HG02763 (cell line): ENCODE results near the gene ZFYVE26.

Experiments
- ATAC-seq: cut with Tn5 transposase; IDR thresholded peaks from one replicate; pipeline ENCODE4 v1.9.1; 2021; ENCODE audit warnings: mild to moderate bottlenecking, moderate library complexity; ENCODE audit not compliant: unreplicated experiment

Gene ZFYVE26

DNA sequence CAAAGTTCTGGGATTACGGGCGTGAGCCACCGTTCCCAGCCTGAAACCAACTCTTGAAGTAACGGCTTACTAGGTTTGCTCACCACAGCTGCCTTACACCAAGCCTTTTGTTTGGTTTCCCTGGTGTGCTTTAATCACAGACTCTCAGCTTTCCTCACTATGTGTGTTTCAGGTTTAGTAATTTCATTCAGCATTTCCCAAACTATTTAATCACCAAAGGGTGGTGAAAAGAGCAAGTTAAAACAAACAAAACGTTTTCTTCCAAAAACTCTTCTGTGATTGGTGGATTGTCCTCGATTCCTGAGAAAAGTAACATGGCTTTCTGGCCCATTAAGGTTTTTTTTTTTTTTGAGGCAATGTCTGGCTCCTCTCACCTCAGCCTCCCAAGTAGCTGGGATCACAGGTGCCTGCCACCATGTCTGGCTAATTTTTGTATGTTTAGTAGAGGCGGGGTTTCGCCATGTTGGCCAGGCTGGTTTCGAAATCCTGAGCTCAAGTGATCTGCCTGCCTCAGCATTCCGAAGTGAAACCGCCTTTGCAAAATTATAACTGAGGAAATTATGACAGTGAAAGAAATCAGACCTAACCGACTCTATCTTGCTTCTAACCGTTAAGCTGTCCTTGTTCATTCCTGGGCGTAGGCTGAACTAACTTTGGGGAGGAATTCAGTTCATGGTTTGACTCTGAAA, 1.5 kb upstream of the ZFYVE26 start:
- ATAC-seq = no peak

DNA sequence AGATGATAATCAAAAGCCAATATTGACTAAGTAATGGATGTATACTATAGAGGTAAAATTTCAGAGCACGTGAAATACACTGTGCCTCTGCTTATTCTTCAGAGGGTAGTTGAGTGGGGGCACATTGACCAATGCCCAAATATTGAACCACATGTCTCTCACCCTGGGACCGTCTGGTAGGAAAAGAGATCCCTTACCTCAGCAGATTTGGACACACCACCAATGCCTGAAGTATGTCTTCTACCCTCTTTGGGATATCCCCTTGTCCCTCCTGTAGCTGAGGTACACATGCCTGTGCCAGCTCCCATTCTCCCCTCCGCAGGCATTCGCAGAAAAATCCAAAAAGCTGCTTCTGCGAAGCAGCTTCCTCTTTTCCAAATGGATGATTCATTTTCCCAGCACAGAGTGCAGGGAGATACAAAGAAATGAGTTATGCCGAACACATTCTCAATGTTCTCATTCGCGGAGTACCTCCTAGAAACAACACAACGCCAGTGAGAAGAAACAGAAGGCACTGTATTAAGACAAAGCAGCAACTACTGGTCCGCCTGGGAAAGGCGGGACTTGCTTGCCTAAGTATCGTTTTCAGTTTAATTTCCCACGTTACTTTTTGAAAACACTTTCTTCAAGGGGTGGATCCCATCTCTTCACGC, 691 bp downstream of the ZFYVE26 start:
- no peak for ATAC-seq

DNA sequence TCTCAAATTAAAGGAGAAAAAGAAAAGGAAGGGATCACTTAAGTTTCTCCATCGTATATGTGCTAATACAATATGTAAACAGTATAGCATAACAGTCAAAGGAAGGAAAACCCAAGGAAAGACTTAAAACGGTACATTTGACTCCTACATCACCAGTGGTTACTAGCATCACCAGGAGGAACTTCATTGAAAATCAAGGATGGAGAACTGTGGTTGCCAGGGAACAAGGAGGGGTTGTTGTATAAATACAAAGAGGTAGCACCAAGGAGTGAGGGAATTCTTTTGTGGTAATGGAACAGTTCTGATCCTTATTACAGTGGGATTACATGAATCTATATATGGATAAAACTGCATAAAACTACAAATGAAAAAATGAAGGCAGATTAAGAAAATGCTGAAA, 1.6 kb downstream of the ZFYVE26 start:
- ATAC-seq = no peak

DNA sequence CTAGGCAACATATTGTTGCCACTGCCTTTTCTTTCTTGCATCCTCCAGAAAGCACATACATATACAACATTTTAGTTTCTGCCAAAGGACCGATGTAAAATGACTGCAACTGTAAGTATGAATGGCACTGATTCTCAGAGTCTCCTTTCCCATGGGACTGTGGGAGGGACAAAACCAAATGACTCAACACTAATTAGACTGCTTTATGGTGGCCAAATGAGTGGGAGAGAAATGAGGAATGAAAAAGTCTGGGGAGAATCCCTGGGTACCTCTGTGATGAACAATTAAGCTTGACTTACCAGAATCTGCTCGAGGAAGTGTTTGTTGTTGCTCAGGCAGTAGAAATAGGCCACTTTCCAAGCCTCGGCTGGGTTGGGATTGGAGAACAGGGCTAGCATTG, 10.1 kb downstream of the ZFYVE26 start:
- no peak for ATAC-seq

DNA sequence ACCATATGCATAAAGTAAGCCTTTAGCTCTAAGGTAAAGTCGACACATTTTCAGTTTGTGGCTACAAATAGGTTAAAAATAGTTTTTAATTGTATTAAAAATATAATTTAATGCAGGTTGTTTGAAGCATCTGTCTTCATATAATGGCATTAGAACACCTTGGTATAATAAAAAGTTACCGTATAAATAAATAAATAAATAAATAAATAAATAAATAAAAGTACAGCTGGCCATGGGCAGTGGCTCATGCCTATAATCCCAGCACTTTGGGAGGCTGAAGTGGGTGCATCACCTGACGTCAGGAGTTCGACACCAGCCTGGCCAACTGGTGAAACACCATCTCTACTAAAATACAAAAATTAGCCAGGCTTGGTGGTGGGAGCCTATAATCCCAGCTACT, 15.6 kb downstream of the ZFYVE26 start:
- ATAC-seq = no peak

DNA sequence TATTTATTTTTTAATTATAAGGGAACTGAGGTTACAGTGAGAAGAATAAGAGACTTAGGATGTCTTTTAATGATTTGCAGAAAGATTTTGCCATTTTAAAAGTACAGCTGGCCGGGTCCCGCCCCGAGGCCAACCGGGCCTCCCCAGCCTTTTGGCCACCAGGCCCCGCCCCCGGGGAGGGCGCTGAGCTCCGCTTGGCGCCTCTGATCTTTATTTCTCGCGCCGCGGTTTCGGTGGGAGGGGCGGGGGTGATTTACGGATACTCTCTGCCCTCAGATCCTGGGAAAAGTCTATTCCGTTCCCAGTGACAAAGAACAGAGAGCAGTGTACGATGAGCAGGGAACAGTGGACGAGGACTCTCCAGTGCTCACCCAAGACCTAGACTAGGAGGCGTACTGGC, 17.7 kb downstream of the ZFYVE26 start:
- no peak for ATAC-seq

DNA sequence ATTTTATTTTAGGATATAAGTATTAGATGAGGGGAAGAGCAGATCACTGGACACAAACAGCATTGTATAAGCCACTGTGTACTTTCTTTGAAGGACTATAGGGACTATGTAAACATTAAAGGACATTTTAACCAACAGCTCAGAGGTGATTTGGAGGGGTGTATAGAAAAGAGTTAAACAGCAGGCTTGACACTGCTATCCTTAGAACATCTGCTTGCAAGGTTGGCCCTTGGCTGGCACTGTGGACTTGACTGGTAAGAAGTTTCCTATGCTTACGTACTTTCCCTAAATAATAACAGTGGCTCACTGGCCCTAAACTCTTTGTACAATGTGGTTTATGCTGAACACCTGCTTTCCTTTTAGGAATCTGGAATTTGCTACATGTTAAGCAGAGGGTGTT, 28.7 kb downstream of the ZFYVE26 start:
- ATAC-seq = no peak

DNA sequence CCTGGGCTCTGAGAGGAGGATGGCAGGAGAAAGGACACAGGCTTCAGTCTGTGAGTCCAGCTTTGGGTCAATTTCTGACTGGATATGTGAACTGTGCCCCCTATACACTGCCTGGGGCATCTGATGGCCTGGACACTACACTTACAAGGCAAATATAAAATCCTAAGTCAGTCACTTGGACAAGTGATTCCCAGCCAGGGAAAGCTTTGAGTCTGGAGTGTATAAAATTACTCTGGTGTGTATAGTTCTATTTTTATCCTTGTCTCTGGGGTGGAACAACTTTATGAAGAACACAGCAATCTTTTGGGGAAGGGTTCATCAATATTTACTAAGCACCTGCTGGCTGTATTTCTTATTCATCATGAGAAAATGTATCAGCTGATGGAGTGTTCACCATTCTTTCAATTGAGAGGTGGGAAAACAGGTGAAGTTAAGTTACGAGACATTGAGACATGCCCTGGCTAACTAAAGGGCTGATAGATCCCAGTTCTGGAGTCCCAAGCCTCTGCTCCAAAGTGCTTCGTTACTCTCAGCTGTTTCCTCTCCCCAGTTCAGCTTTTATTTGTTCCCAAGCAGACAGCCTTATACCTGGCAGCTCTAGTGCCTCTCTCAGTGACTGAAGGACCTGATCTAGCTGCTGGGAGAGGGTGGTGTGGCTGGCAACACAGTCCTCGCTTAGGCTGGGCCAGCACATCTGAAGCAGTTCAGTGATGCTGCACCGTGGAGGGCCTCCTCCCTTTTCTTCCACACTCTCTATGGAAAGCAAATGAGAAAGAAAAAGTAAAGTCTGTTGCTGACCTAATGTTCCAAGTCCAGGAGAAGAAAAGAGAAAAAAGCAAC, 30.9 kb downstream of the ZFYVE26 start:
- no peak for ATAC-seq

DNA sequence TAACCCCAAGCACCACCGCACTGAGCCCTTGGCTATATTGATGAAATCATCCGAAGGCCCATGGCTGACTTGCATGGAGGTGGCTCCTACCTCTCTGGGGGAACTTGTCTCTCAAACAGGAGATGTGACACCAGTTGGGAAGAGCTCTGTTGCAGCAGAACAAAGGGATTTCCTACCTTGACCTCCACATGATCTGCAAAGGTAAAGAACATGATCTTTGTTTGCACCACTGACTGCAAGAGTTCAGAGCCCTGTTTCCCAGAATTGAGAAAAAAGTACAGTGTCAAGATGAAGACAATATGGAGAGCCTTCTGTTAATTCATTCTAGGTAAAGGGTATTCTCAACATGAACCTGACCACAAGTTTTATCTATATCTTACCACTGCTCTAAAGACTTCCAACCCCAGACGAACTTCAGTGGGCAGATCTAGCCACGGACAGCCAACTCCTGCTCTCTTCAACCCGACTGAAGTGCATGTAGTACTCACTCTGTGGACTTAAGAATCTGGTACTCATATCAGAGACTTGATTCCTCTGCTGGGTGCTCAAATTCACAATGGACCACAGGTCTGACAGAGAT, 32.1 kb downstream of the ZFYVE26 start:
- ATAC-seq = no peak

DNA sequence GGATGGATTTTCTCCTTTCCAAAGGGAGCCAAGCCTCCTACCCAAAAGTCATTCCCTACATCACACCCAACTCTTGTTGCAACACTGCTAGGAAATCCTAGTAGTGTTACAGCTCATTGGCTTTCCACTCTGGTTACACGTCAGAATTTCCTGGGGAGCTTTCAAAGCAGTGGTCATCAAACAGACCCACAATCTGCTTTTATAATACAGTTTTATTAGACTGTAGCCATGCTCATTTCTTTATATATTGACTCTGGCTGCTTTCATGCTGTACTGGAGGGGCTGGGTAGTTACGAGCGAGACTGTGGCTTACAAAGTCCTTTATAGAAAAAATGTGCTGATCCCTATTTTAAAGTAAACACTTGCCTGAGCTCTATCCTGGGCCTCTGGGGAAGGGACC, 34.3 kb downstream of the ZFYVE26 start:
- no peak for ATAC-seq

DNA sequence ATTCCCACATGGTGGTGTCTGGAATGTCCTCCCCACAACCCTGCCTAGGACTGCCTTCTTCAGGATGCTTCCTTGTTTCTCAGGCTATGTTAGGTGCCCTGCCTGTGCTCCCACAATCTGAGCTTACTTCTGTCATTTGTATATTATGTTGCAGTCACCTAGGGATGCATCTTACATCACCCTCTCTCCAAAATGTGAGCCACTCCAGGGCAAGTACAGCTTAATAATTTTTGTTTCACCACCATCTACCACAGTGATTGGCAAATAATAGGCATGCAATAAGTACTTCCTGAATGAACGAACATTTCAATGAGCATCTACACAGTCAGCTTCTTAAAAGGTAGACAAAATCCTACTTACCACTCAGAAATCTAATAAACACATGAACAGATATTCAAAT, 37.6 kb downstream of the ZFYVE26 start:
- no peak for ATAC-seq

DNA sequence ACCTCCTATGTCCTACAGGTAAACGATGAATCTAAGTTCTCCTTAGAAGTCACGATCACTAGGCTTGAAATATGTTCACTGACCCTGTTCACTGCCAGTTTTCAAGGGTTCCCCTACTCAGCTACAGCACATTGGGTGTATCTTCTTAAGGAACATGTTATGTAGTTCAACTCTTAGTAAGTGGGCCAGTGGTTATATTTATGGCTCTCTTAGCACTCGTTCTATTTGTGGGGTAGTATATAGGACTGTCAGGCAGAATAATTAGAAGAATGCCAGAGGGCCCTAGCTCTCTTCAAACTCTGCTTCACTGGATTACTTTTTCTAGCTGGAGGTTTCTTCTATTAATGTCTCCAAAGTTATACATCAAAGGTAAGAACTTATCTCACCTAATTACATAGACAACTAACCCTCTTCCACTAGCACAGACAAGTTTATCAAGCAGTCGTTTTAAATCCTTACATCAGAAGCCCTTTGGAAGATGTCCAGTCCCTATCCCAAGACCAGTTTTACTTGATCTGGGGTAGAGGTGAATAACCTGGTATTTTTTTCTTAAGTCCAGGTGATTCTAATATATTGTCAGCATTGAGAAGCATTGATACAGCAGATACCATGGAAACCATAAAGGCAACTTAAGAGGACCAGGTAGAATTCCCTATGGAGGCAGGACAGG, 39.6 kb downstream of the ZFYVE26 start:
- ATAC-seq = no peak

DNA sequence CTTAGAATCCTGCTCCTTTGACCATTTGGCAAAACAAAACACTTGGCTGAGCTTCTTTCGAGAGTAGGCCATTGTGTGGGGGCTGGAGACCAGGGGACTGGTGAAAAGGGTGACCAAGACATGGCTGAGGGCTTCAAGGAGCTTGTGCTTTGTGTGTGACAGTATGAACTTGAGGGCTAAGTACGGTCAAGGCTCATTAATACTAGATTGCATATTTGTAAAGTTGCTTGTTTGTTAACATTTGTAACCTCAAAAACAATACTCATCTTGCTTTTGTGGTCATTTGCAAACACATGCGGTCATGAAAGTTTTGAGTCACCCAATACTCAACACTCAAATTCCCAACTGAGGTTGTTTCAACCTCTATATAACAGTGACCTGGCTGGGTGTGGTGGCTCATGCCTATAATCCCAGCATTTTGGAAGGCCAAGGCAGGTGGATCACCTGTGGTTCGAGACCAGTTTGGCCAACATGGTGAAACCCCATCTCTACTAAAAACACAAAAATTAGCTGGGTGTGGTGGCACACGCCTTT, 42.5 kb downstream of the ZFYVE26 start:
- no peak for ATAC-seq

DNA sequence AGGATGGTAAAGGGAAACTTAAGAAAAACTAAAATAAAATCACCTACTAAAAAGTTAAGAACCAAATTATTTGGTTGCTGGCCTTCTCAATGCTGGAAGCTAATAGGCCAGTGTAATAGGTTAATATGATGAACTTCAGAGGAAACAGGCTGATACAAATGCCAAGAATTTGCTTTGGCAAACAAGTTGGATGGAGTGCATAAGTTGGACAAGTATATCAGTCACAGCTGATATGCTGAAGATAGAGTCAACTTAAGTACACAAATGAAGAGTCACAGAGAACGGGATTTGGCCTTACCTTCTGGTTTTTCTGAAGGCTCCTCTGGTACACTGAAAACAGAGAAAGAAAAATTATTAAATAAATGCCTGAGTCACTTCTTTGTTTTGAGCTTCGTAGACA, 48.2 kb downstream of the ZFYVE26 start:
- ATAC-seq = no peak

DNA sequence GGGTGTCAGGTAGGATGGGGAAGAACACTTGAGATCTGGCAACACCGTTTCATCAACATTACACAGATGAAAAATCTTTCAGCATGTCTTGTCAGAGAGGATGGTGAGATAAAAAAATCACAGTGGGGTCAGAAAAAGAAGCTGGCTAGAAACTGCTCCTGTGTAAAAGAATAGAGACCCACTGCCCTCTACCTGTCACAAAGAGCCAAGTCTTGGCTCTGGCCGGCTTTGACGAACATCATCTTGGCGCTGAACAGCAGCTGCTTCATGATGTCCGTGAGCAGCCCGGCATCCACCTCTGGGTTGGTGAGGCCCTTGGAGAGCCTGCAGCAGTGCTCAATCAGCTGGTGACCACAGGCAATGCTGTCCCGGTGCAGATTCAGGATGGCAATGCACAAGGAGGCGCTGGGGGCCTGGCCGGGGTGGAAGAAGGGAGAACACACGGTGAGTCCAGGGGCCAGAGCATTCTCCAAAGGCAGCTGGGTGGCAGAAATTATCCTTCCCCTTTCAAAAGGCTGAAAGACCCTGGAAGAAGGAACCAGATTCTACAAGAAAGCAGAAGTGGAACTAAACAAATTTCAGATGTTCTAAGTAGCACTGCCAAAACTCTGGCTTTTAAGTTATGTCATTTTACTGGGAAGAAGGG, 50.2 kb downstream of the ZFYVE26 start:
- ATAC-seq = no peak

DNA sequence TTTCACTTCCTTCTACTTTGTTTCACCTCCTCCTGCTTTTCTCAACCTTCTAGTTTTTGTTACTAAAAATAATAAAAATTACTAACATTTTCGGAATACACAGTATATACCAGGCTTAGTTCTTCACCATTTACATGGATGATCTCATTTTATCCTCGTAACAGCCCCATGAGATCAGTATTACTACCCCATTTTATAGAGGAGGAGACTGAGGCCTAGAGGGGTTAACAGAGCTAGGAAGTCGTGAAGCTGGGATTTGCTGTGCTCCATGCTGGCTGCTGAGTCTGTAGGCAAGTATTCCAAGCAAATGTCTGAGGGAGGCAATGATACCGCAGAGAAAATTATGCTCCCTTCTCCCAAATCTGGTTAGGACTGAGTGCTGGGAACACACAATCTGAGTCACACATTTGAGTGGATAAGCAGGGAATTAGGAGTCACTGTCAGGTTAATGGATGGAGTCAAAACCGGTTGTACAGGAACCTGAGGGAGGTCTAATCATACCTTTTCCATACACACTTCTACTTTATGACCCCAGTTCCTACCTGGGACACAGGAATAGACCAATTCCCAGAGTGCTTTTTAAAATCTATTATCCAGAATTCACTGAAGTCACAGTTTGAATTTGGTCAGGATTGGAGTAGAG, 51.1 kb downstream of the ZFYVE26 start:
- ATAC-seq = no peak

DNA sequence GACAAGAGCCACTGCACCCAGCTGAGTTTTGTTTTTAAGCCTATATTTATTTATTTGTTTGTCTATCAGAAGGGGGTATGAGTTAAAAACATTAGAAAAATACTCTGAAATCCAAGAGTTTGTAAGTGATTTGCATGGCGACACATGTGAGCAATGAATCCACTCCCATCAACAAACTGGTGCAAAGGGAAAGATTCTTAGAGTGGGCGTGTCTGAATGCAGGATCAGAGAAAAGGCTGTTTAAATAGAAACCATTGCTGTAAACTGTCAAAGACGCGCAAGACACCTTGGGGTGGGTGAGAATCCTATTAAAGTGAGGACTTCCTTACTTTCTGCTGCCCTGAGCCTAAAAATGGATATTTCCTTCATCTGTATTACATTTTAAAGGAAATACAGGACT, 51.9 kb downstream of the ZFYVE26 start:
- no peak for ATAC-seq

DNA sequence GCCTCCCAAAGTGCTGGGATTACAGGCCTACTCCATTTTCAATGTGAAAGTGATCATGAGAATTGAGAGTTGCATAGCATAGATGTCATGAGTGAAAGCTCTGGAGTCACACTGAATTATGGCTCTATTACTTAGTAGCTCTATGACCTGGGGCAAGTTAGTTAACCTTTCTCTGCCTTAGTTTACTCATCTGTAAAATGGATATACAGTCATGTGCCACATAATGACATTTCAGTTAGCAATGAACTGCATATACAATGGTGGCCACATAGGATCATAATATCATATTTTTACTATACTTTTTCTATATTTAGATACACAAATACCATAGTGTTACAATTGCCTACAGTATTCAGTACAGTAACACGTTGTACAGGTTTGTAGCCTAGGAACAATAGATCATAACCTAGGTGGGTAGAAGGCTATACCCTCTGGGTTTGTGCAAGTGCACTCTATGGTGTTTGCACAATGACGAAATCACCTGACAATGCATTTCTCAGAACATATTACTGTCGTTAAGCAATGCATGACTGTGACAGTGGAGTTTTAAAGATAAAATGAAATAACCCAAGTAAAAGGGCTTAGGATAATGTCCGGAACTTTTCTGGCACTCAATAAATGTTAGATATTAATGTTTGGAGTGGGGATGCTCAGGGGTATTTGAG, 53.1 kb downstream of the ZFYVE26 start:
- no peak for ATAC-seq

DNA sequence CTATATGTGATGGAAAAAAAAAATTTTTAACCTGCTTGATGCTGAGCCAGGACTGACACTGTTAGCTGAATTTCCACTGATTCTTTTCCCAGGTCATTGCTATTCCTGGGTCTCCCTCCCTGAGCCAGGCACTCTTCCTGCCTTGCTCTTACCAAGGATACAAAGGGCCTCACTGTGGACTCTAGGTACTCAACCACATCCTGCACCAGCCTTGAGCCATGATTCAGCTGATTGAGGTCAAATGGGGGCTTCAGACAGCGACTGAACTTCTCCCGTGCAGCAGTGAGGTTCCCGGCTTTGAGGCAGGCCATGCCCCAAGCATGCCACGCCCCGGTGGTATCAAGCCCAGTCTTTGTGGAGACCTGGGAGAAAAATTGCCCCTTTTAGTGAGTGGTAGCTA, 54.3 kb downstream of the ZFYVE26 start:
- no peak for ATAC-seq
